ENCODE results near the gene KCNIP4. TPM values are rescaled to one million over a fixed set of nuclear protein-coding genes. Genes with fewer than 3 reads are reported as not detected.

The KCNIP4 gene
- total and polyA plus RNA-seq, 2 donors (not counting 3 experiments of a cell fraction or from before 2014, with no cell fraction given): not detected

GRCh38 chr4:20805716-20806115 is 1142.9 kb downstream of the KCNIP4 start:
- Histone ChIP-seq H3K27ac (ENCODE audit: insufficient read depth, low read depth, low read length) (no peak overlapping the region), H2AFZ (ENCODE audit: low read depth, low read length) (no peak overlapping the region), H4K20me1 (replicated peaks; ENCODE audit: control insufficient read depth, extremely low read depth, insufficient read depth, low read length) (no peaks in the 10 kb centered on the region), H3K4me1 (ENCODE audit: control insufficient read depth, extremely low read depth, insufficient read depth, low read length) (no peaks in the 10 kb centered on the region), H3K4me3 (replicated peaks in 1 of 3; ENCODE audit: insufficient read depth in 1 of 3, low read depth in 1 of 3, low read length in 3 of 3) (no peak overlapping the region), H3K9me3 (replicated peaks; ENCODE audit: control insufficient read depth, insufficient read depth, low read length) (no peaks in the 10 kb centered on the region), H3K9ac (replicated peaks; ENCODE audit: extremely low read depth, insufficient read depth, low read length) (no peak overlapping the region), H3K27me3 (ENCODE audit: control insufficient read depth in 2 of 2, insufficient read depth in 2 of 2, low read length in 2 of 2) (no peaks in the 10 kb centered on the region), H3K36me3 (ENCODE audit: control insufficient read depth in 2 of 2, extremely low read depth in 1 of 2, insufficient read depth in 2 of 2, low read length in 2 of 2) (no peaks in the 10 kb centered on the region), H3K9me1 (replicated peaks; ENCODE audit: control insufficient read depth, extremely low read depth, insufficient read depth, low read length) (no peaks in the 10 kb centered on the region), H3K4me2 (ENCODE audit: insufficient read depth, low read length) (no peak overlapping the region), H3K79me2 (ENCODE audit: control insufficient read depth, insufficient read depth, low read length) (no peaks in the 10 kb centered on the region)
- ChIA-PET CTCF (no interaction called here), POLR2A (no interaction called here)
- FAIRE-seq (no peak), DNase-seq (ENCODE audit: low read depth, low spot score) (peak; percentile 17)
- TF ChIP-seq GATA2 (IDR thresholded peaks at IDR 0.05; ENCODE audit: insufficient read depth, insufficient read length, low read depth, low read length) (no peak), POLR2AphosphoS5 (IDR thresholded peaks at IDR 0.05; ENCODE audit: insufficient read depth, low read depth, low read length) (no peak), MAX (IDR thresholded peaks at IDR 0.05; ENCODE audit: insufficient read depth, insufficient read length) (no peak), EZH2 (IDR thresholded peaks at IDR 0.05; ENCODE audit: borderline replicate concordance, low read depth, low read length, severe bottlenecking) (no peak), MYC (IDR thresholded peaks at IDR 0.05; ENCODE audit: low read depth, low read length) (no peak), FOS (IDR thresholded peaks at IDR 0.05; ENCODE audit: borderline replicate concordance, insufficient read depth, low read length) (no peak), POLR2A (IDR thresholded peaks at IDR 0.05; ENCODE audit: low read depth, low read length) (no peak), CTCF (IDR thresholded peaks at IDR 0.05; ENCODE audit: extremely low read depth in 1 of 2, insufficient read depth in 1 of 2, low read depth in 1 of 2, low read length in 2 of 2) (no peak), JUN (IDR thresholded peaks at IDR 0.05; ENCODE audit: borderline replicate concordance, insufficient read depth, insufficient read length, low read depth) (no peak)
- BruUV-seq (replicated peaks): no TSS peak
- dilution Hi-C loops (cut with MboI; ENCODE audit: extremely low pct_ligation_motif_present, low sequenced_read_pairs) (no loop called here), intact Hi-C loops (cut with micrococcal nuclease) (no loop called here)

All from endothelial cell of umbilical vein (primary cell).